ENCODE measurements around the gene KATNAL1.
"Not testable (repeated sequence)": the region's sequence is repeated elsewhere in the genome, so short reads cannot be mapped to it uniquely, and the experiment has no call there.

KATNAL1 gene

GRCh38 chr13:30292325-30292724, 15.0 kb downstream of the KATNAL1 start:
- DNase-seq (ENCODE audit: low spot score): no peak

GRCh38 chr13:30290812-30291436, 16.4 kb downstream of the KATNAL1 start:
- no peak for DNase-seq (ENCODE audit: low spot score)

- no peak for DNase-seq (ENCODE audit: low spot score)
Measured at GRCh38 chr13:30289533-30289932, 17.8 kb downstream of the KATNAL1 start.

GRCh38 chr13:30286059-30286458, 21.3 kb downstream of the KATNAL1 start:
- DNase-seq (ENCODE audit: low spot score): not testable (repeated sequence)

GRCh38 chr13:30276178-30276577, 31.2 kb downstream of the KATNAL1 start:
- no peak for DNase-seq (ENCODE audit: low spot score)

GRCh38 chr13:30274083-30274482, 33.3 kb downstream of the KATNAL1 start:
- no peak for DNase-seq (ENCODE audit: low spot score)

- DNase-seq (ENCODE audit: low spot score): not testable (repeated sequence)
Measured at GRCh38 chr13:30270035-30270434, 37.3 kb downstream of the KATNAL1 start.

GRCh38 chr13:30268673-30269072, 38.7 kb downstream of the KATNAL1 start:
- no peak for DNase-seq (ENCODE audit: low spot score)

- no peak for DNase-seq (ENCODE audit: low spot score)
Measured at GRCh38 chr13:30266756-30267155, 40.6 kb downstream of the KATNAL1 start.

GRCh38 chr13:30259149-30259733, 48.1 kb downstream of the KATNAL1 start:
- DNase-seq (ENCODE audit: low spot score): not testable (repeated sequence)

GRCh38 chr13:30257468-30258099, 49.8 kb downstream of the KATNAL1 start:
- peak; percentile 14 for DNase-seq (ENCODE audit: low spot score)

GRCh38 chr13:30256713-30257467, 50.5 kb downstream of the KATNAL1 start:
- peak; percentile 9 for DNase-seq (ENCODE audit: low spot score)

GRCh38 chr13:30255696-30256095, 51.7 kb downstream of the KATNAL1 start:
- no peak for DNase-seq (ENCODE audit: low spot score)

- DNase-seq (ENCODE audit: low spot score): no peak
Measured at GRCh38 chr13:30253830-30254229, 53.5 kb downstream of the KATNAL1 start.

- DNase-seq (ENCODE audit: low spot score): no peak
Measured at GRCh38 chr13:30247406-30247805, 59.9 kb downstream of the KATNAL1 start.

- DNase-seq (ENCODE audit: low spot score): no peak
Measured at GRCh38 chr13:30241532-30241931, 65.8 kb downstream of the KATNAL1 start.

GRCh38 chr13:30240608-30241007, 66.7 kb downstream of the KATNAL1 start:
- no peak for DNase-seq (ENCODE audit: low spot score)

- DNase-seq (ENCODE audit: low spot score): no peak
Measured at GRCh38 chr13:30235216-30235615, 72.1 kb downstream of the KATNAL1 start.

- DNase-seq (ENCODE audit: low spot score): no peak
Measured at GRCh38 chr13:30234619-30235162, 72.7 kb downstream of the KATNAL1 start.

- DNase-seq (ENCODE audit: low spot score): peak; percentile 12
Measured at GRCh38 chr13:30224732-30225131, 82.6 kb downstream of the KATNAL1 start.

GRCh38 chr13:30222254-30222653, 85.1 kb downstream of the KATNAL1 start:
- DNase-seq (ENCODE audit: low spot score): no peak

- no peak for DNase-seq (ENCODE audit: low spot score)
Measured at GRCh38 chr13:30216111-30216510, 91.2 kb downstream of the KATNAL1 start.
